ENCODE results near the gene HS3ST4.

HS3ST4 gene

GRCh38 chr16:25854141-25854540 is 162.4 kb downstream of the HS3ST4 start:
- Histone ChIP-seq H3K36me3 (ENCODE audit: control insufficient read depth in 1 of 2, insufficient read depth in 2 of 2, low read length in 2 of 2) (no peaks in the 10 kb centered on the region), H3K9ac (ENCODE audit: low read depth in 1 of 2, low read length in 2 of 2) (no peak overlapping the region), H3K9me3 (ENCODE audit: control insufficient read depth in 1 of 2, low read length in 2 of 2) (no peaks in the 10 kb centered on the region), H3K4me3 (ENCODE audit: low read depth in 1 of 2, low read length in 2 of 2) (no peak overlapping the region), H3K27ac (ENCODE audit: low read depth, low read length) (no peak overlapping the region), H3K27me3 (ENCODE audit: control insufficient read depth in 1 of 2, insufficient read depth in 2 of 2, low read length in 2 of 2) (no peaks in the 10 kb centered on the region), H3K4me1 (ENCODE audit: control insufficient read depth in 1 of 2, insufficient read depth in 2 of 2, low read length in 2 of 2) (no peaks in the 10 kb centered on the region)

DNA sequence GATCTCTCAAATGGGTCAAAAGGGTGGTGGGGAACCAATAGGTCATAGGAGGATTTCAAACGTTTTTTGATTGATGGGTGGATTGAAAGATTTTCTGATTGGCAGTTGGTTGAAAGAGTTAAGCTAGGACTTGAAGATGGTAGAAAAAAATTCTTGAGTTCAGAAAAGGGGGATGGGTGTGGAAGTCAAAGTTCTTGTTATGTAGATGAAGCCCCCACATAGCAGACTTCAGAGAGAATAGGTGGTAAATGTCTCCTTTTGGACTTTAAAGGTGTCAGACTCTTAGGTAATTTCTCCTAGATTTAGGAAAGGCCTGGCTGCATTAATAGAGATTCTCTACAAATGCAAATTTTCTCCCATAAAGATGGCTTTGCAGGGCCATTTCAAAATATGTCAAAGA is 163.3 kb downstream of the HS3ST4 start:
- Histone ChIP-seq H3K4me3 (ENCODE audit: low read depth in 1 of 2, low read length in 2 of 2) (no peak overlapping the region), H3K36me3 (ENCODE audit: control insufficient read depth in 1 of 2, insufficient read depth in 2 of 2, low read length in 2 of 2) (no peaks in the 10 kb centered on the region), H3K9ac (ENCODE audit: low read depth in 1 of 2, low read length in 2 of 2) (no peak overlapping the region), H3K27ac (ENCODE audit: low read depth, low read length) (no peak overlapping the region), H3K4me1 (ENCODE audit: control insufficient read depth in 1 of 2, insufficient read depth in 2 of 2, low read length in 2 of 2) (no peaks in the 10 kb centered on the region), H3K27me3 (ENCODE audit: control insufficient read depth in 1 of 2, insufficient read depth in 2 of 2, low read length in 2 of 2) (no peaks in the 10 kb centered on the region), H3K9me3 (ENCODE audit: control insufficient read depth in 1 of 2, low read length in 2 of 2) (no peaks in the 10 kb centered on the region)

DNA sequence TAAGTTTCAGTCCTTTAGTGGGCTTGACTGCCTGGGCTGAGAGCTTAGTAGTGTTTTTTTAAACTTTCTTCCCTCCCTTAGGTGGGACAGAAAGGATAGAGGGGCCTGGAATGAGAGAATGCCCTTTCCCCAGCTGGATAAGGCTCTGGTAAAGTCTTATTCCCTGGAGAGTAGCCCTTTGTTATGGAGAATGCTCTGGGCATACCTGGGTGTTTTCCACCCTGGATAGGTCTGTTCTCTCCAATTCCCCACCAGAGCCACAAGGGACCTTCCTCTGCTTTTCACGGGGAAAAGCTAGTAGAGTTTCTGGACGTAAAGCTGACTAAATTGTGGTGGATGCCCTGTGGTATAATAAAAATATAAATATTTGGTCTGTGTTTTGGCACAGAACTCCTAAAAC is 164.1 kb downstream of the HS3ST4 start:
- no peaks in the 10 kb centered on the region for H3K9me3 ChIP-seq (ENCODE audit: control insufficient read depth in 1 of 2, low read length in 2 of 2)
- H3K36me3 ChIP-seq (ENCODE audit: control insufficient read depth in 1 of 2, insufficient read depth in 2 of 2, low read length in 2 of 2) = no peaks in the 10 kb centered on the region
- H3K4me3 ChIP-seq (ENCODE audit: low read depth in 1 of 2, low read length in 2 of 2) = no peak overlapping the region
- H3K27ac ChIP-seq (ENCODE audit: low read depth, low read length) = no peak overlapping the region
- no peak overlapping the region for H3K9ac ChIP-seq (ENCODE audit: low read depth in 1 of 2, low read length in 2 of 2)
- H3K4me1 ChIP-seq (ENCODE audit: control insufficient read depth in 1 of 2, insufficient read depth in 2 of 2, low read length in 2 of 2) = no peaks in the 10 kb centered on the region
- H3K27me3 ChIP-seq (ENCODE audit: control insufficient read depth in 1 of 2, insufficient read depth in 2 of 2, low read length in 2 of 2) = no peaks in the 10 kb centered on the region

GRCh38 chr16:25859645-25860044 is 167.9 kb downstream of the HS3ST4 start:
- no peak overlapping the region for H3K4me3 ChIP-seq (ENCODE audit: low read depth in 1 of 2, low read length in 2 of 2)
- no peak overlapping the region for H3K9ac ChIP-seq (ENCODE audit: low read depth in 1 of 2, low read length in 2 of 2)
- no peaks in the 10 kb centered on the region for H3K27me3 ChIP-seq (ENCODE audit: control insufficient read depth in 1 of 2, insufficient read depth in 2 of 2, low read length in 2 of 2)
- H3K36me3 ChIP-seq (ENCODE audit: control insufficient read depth in 1 of 2, insufficient read depth in 2 of 2, low read length in 2 of 2) = no peaks in the 10 kb centered on the region
- H3K27ac ChIP-seq (ENCODE audit: low read depth, low read length) = no peak overlapping the region
- no peaks in the 10 kb centered on the region for H3K9me3 ChIP-seq (ENCODE audit: control insufficient read depth in 1 of 2, low read length in 2 of 2)
- H3K4me1 ChIP-seq (ENCODE audit: control insufficient read depth in 1 of 2, insufficient read depth in 2 of 2, low read length in 2 of 2) = no peaks in the 10 kb centered on the region

DNA sequence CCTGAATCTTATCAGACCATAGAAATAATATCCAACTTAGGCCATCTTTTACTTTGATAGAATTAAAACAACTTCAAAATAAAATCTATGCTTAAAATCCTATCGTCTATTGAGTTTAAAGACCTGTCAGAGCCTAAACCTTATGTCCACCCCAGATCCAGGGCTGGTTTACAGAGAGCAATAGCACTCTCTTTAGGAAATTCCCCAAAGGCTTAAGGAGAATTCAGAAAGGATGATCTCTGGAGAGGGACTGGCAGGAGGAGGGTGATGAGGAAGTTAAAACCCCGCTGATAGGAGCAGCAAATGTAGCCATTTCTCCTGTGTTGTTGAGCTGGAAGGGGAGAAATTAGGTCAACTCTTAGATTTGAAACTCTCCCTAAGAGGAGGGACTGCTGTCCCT is 175.3 kb downstream of the HS3ST4 start:
- H3K36me3 ChIP-seq (ENCODE audit: control insufficient read depth in 1 of 2, insufficient read depth in 2 of 2, low read length in 2 of 2) = no peaks in the 10 kb centered on the region
- no peaks in the 10 kb centered on the region for H3K9me3 ChIP-seq (ENCODE audit: control insufficient read depth in 1 of 2, low read length in 2 of 2)
- H3K9ac ChIP-seq (ENCODE audit: low read depth in 1 of 2, low read length in 2 of 2) = no peak overlapping the region
- H3K27ac ChIP-seq (ENCODE audit: low read depth, low read length) = no peak overlapping the region
- no peaks in the 10 kb centered on the region for H3K27me3 ChIP-seq (ENCODE audit: control insufficient read depth in 1 of 2, insufficient read depth in 2 of 2, low read length in 2 of 2)
- no peaks in the 10 kb centered on the region for H3K4me1 ChIP-seq (ENCODE audit: control insufficient read depth in 1 of 2, insufficient read depth in 2 of 2, low read length in 2 of 2)
- no peak overlapping the region for H3K4me3 ChIP-seq (ENCODE audit: low read depth in 1 of 2, low read length in 2 of 2)

DNA sequence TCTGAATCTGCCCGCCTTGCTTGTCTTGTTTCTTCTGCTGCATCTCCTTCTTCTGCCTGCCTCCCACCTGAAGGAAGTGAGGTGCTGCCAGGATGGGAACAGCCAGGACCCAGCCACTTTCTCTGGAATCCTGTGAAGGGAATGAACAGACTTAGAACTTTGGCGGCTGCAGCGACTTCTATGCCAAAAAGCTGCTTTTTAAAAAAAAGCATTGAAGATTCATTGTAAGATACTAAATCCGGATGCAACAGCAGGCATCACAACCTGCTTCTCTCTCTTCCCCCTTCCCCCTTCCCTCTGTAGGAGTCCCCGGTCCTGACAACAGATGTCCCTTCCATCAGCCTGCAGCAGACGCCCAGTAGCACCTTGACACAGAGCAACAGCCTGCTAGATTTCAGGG is 176.3 kb downstream of the HS3ST4 start:
- Histone ChIP-seq H3K27me3 (ENCODE audit: control insufficient read depth in 1 of 2, insufficient read depth in 2 of 2, low read length in 2 of 2) (no peaks in the 10 kb centered on the region), H3K4me3 (ENCODE audit: low read depth in 1 of 2, low read length in 2 of 2) (no peak overlapping the region), H3K36me3 (ENCODE audit: control insufficient read depth in 1 of 2, insufficient read depth in 2 of 2, low read length in 2 of 2) (no peaks in the 10 kb centered on the region), H3K9ac (ENCODE audit: low read depth in 1 of 2, low read length in 2 of 2) (no peak overlapping the region), H3K4me1 (ENCODE audit: control insufficient read depth in 1 of 2, insufficient read depth in 2 of 2, low read length in 2 of 2) (no peaks in the 10 kb centered on the region), H3K27ac (ENCODE audit: low read depth, low read length) (no peak overlapping the region), H3K9me3 (ENCODE audit: control insufficient read depth in 1 of 2, low read length in 2 of 2) (no peaks in the 10 kb centered on the region)

DNA sequence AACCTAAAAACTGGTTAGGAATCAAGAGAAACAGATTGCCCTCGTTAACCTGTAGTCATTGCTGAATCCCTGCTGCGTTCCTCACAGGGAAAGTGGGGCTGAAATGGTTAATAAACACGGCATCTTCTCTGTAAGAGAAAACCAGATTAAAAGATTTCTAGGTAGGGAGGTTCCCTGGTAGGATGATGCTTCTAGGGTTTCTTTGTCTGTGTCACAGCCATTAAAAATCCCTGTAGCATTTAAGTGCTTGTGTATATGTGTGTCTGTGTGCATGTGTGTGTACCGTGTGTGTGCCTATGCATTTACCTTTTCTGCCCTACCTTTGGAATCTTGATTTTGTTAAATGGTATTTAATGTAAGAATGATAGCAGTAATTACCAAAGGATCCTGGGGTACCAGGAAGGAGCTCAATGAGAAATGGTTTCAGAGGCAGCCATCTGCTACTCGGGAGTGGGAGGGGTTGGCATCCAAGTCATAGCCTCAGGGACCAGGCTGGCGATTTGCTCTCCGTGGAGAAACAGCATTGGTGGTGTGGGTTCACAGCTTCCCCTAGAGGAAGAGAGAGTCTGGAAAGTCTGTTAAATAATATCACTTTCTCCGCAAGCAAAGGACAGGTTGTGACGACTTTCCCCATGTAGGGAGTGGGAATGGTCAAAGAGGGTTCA is 177.1 kb downstream of the HS3ST4 start:
- H3K27ac ChIP-seq (ENCODE audit: low read depth, low read length) = no peak overlapping the region
- H3K4me1 ChIP-seq (ENCODE audit: control insufficient read depth in 1 of 2, insufficient read depth in 2 of 2, low read length in 2 of 2) = no peaks in the 10 kb centered on the region
- no peaks in the 10 kb centered on the region for H3K36me3 ChIP-seq (ENCODE audit: control insufficient read depth in 1 of 2, insufficient read depth in 2 of 2, low read length in 2 of 2)
- H3K9me3 ChIP-seq (ENCODE audit: control insufficient read depth in 1 of 2, low read length in 2 of 2) = no peaks in the 10 kb centered on the region
- H3K9ac ChIP-seq (ENCODE audit: low read depth in 1 of 2, low read length in 2 of 2) = no peak overlapping the region
- no peak overlapping the region for H3K4me3 ChIP-seq (ENCODE audit: low read depth in 1 of 2, low read length in 2 of 2)
- no peaks in the 10 kb centered on the region for H3K27me3 ChIP-seq (ENCODE audit: control insufficient read depth in 1 of 2, insufficient read depth in 2 of 2, low read length in 2 of 2)

DNA sequence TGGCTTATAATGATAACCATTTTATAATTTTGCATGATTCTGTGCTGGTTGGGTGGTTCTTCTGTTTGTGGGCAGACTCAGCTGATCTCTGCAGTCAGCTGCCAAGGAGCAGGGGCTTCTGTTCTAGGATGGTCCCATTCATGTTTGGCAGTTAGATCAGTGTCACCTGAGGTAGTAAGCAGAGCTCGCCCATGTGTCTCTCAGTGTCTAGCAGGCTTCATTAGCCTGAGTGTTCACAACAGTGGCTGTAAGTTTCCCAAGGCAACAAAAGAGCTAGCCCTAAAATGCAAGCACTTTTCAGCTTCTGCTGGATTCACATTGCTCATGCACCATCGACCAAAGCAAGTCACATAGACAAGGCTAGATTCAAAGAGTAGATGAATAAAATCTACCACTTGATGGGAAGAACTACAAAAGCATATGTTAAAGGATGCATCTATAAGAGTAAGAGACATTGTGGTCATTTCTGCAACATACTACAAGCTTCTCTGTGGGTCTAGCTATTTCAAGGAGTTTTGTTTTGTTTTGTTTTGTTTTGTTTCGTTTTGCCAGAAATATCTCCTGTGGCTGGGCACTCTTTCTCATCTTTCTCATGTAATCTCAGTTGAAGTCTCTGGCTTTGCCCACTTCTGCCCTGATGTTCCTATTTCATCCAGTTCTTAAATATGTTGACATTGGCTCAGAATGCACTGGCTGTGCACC is 180.8 kb downstream of the HS3ST4 start:
- no peak overlapping the region for H3K4me3 ChIP-seq (ENCODE audit: low read depth in 1 of 2, low read length in 2 of 2)
- H3K9me3 ChIP-seq (ENCODE audit: control insufficient read depth in 1 of 2, low read length in 2 of 2) = no peaks in the 10 kb centered on the region
- no peaks in the 10 kb centered on the region for H3K27me3 ChIP-seq (ENCODE audit: control insufficient read depth in 1 of 2, insufficient read depth in 2 of 2, low read length in 2 of 2)
- H3K36me3 ChIP-seq (ENCODE audit: control insufficient read depth in 1 of 2, insufficient read depth in 2 of 2, low read length in 2 of 2) = no peaks in the 10 kb centered on the region
- H3K4me1 ChIP-seq (ENCODE audit: control insufficient read depth in 1 of 2, insufficient read depth in 2 of 2, low read length in 2 of 2) = no peaks in the 10 kb centered on the region
- H3K9ac ChIP-seq (ENCODE audit: low read depth in 1 of 2, low read length in 2 of 2) = no peak overlapping the region
- no peak overlapping the region for H3K27ac ChIP-seq (ENCODE audit: low read depth, low read length)

GRCh38 chr16:25874196-25874595 is 182.4 kb downstream of the HS3ST4 start:
- H3K4me1 ChIP-seq (ENCODE audit: control insufficient read depth in 1 of 2, insufficient read depth in 2 of 2, low read length in 2 of 2) = no peaks in the 10 kb centered on the region
- H3K36me3 ChIP-seq (ENCODE audit: control insufficient read depth in 1 of 2, insufficient read depth in 2 of 2, low read length in 2 of 2) = no peaks in the 10 kb centered on the region
- H3K9ac ChIP-seq (ENCODE audit: low read depth in 1 of 2, low read length in 2 of 2) = no peak overlapping the region
- H3K9me3 ChIP-seq (ENCODE audit: control insufficient read depth in 1 of 2, low read length in 2 of 2) = no peaks in the 10 kb centered on the region
- H3K4me3 ChIP-seq (ENCODE audit: low read depth in 1 of 2, low read length in 2 of 2) = no peak overlapping the region
- no peak overlapping the region for H3K27ac ChIP-seq (ENCODE audit: low read depth, low read length)
- H3K27me3 ChIP-seq (ENCODE audit: control insufficient read depth in 1 of 2, insufficient read depth in 2 of 2, low read length in 2 of 2) = no peaks in the 10 kb centered on the region

- H3K27me3 ChIP-seq (ENCODE audit: control insufficient read depth in 1 of 2, insufficient read depth in 2 of 2, low read length in 2 of 2) = no peaks in the 10 kb centered on the region
- H3K4me1 ChIP-seq (ENCODE audit: control insufficient read depth in 1 of 2, insufficient read depth in 2 of 2, low read length in 2 of 2) = no peaks in the 10 kb centered on the region
- no peaks in the 10 kb centered on the region for H3K36me3 ChIP-seq (ENCODE audit: control insufficient read depth in 1 of 2, insufficient read depth in 2 of 2, low read length in 2 of 2)
- no peak overlapping the region for H3K9ac ChIP-seq (ENCODE audit: low read depth in 1 of 2, low read length in 2 of 2)
- H3K27ac ChIP-seq (ENCODE audit: low read depth, low read length) = no peak overlapping the region
- no peak overlapping the region for H3K4me3 ChIP-seq (ENCODE audit: low read depth in 1 of 2, low read length in 2 of 2)
- H3K9me3 ChIP-seq (ENCODE audit: control insufficient read depth in 1 of 2, low read length in 2 of 2) = no peaks in the 10 kb centered on the region
Observed at GRCh38 chr16:25875956-25876598, 184.3 kb downstream of the HS3ST4 start.
